ENCODE results near the gene HSPA4. TPM values are rescaled to one million over a fixed set of nuclear protein-coding genes. Genes with fewer than 3 reads are reported as not detected.
"Not testable (repeated sequence)": the region's sequence is repeated elsewhere in the genome, so short reads cannot be mapped to it uniquely, and the experiment has no call there.

Gene HSPA4
- total RNA-seq, 1 donor from 2014 or later = 66.0 TPM

DNA sequence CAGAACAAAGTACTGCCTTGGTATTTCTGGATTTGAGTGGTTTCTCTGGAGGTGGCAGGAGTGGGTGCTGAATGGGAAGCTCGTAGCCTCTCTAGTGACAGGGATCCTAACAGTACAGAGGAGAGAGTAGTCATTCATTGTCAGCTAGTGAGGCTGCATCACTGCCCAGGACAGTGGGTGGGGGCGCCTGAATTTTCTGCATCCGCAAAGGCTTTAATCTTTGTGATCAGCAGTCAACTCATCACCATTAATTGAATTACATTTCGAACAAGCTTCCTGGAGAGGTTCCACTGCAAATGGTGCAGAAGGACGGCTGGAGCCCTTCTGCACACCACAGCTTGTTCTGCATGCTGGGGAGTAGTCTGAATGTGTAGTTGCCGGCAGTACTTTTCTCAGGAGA is 77.5 kb downstream of the HSPA4 start:
- no peaks in the 10 kb centered on the region for H3K9me3 ChIP-seq
- ATAC-seq (no peak), DNase-seq (no peak)
- no peaks in the 10 kb centered on the region for H3K36me3 ChIP-seq
- no peak overlapping the region for H3K4me3 ChIP-seq
- H3K4me1 ChIP-seq = no peaks in the 10 kb centered on the region
- TF ChIP-seq, protein P1, sequence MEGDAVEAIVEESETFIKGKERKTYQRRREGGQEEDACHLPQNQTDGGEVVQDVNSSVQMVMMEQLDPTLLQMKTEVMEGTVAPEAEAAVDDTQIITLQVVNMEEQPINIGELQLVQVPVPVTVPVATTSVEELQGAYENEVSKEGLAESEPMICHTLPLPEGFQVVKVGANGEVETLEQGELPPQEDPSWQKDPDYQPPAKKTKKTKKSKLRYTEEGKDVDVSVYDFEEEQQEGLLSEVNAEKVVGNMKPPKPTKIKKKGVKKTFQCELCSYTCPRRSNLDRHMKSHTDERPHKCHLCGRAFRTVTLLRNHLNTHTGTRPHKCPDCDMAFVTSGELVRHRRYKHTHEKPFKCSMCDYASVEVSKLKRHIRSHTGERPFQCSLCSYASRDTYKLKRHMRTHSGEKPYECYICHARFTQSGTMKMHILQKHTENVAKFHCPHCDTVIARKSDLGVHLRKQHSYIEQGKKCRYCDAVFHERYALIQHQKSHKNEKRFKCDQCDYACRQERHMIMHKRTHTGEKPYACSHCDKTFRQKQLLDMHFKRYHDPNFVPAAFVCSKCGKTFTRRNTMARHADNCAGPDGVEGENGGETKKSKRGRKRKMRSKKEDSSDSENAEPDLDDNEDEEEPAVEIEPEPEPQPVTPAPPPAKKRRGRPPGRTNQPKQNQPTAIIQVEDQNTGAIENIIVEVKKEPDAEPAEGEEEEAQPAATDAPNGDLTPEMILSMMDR (IDR thresholded peaks at IDR 0.05) = no peak
- H3K27ac ChIP-seq = no peak overlapping the region
- intact Hi-C loops (cut with DNase I) = no loop called here
- no peaks in the 10 kb centered on the region for H3K27me3 ChIP-seq (ENCODE audit: low read depth)

DNA sequence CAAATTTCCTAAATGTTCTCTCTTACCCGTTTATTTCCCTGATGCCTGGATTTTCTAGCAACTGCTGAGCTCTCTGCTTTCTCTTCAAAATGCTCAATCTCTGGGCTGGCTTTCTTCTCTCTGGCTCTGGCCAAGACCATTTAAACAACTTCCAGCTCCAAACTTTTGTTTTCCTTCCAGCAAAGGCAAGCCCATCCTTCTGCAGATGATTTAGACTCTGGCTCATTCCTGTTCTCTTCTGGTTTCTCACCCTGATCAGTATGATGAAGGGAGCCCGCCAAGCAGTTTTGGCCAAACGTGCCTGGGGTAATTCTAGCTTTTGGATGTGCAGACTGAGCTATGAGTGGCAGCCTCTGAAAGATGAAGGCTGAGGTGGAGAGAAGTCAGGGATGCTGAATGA is 78.1 kb downstream of the HSPA4 start:
- Histone ChIP-seq H3K4me1 (no peaks in the 10 kb centered on the region), H3K27me3 (ENCODE audit: low read depth) (no peaks in the 10 kb centered on the region), H3K27ac (no peak overlapping the region), H3K4me3 (no peak overlapping the region), H3K9me3 (no peaks in the 10 kb centered on the region), H3K36me3 (no peaks in the 10 kb centered on the region)
- ATAC-seq (no peak), DNase-seq (no peak)
- TF ChIP-seq, protein P1 (IDR thresholded peaks at IDR 0.05) = no peak
- intact Hi-C loops (cut with DNase I) = no loop called here

DNA sequence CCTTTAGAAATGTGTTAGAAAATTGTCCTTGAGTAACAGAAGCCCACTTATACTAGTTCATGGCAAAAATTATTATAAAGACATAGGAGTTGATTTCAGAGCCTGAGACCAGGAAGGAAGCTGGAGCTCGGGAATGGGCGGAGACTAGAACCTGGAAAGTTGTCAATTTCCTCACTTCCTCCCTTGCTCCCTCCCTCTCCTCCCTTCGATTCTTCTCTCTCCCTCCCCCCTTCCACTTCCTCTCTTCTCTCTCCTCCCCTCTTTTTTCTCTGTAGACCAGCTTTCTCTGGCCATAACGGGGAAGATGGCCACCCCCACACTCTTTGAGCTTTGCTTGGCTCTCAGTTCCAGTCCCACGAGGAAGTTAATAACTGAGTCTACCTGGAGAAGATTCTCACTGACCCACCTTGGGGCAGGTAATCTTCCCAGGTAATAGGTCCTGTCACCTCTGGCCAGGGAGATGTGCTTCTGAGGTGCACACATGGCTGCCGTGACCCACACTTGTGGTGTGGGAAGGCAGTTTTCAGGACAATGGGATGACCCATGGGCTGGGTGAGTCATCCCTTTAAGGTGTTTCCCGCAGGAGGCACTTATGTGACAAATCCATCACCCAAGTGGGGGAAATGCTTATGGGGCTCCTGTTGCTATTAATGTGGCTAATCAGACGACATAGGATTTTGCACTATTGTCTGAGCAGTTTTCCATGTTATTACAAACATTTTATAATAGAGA is 78.7 kb downstream of the HSPA4 start:
- Histone ChIP-seq H3K27me3 (ENCODE audit: low read depth) (no peaks in the 10 kb centered on the region), H3K9me3 (no peaks in the 10 kb centered on the region), H3K36me3 (no peaks in the 10 kb centered on the region), H3K27ac (no peak overlapping the region), H3K4me1 (no peaks in the 10 kb centered on the region), H3K4me3 (no peak overlapping the region)
- DNase-seq = no peak
- intact Hi-C loops (cut with DNase I) = no loop called here
- TF ChIP-seq, protein P1 (IDR thresholded peaks at IDR 0.05) = no peak
- ATAC-seq = no peak

DNA sequence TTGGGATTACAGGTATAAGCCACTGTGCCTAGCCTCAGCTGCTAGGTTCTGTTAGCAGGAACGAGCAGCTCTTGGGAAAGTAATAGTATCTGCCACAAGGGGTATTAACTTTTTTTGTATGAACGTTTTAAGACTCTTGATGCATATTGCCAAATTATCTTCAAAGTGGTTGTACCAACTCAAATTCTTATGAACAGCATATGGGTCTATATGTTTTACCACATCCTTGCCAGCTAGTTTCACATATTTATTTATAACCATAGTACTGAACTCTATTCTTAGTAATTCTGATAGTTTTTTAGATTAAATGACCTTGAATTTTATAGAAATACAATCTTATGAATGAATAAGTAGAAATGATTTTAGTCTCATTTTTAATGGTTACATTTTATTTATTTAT is 80.9 kb downstream of the HSPA4 start:
- H3K27me3 ChIP-seq (ENCODE audit: low read depth) = no peaks in the 10 kb centered on the region
- TF ChIP-seq, protein P1 (IDR thresholded peaks at IDR 0.05) = no peak
- no peaks in the 10 kb centered on the region for H3K4me1 ChIP-seq
- ATAC-seq = no peak
- H3K4me3 ChIP-seq = no peak overlapping the region
- no peak overlapping the region for H3K27ac ChIP-seq
- H3K36me3 ChIP-seq = no peaks in the 10 kb centered on the region
- intact Hi-C loops (cut with DNase I) = no loop called here
- no peaks in the 10 kb centered on the region for H3K9me3 ChIP-seq
- no peak for DNase-seq

DNA sequence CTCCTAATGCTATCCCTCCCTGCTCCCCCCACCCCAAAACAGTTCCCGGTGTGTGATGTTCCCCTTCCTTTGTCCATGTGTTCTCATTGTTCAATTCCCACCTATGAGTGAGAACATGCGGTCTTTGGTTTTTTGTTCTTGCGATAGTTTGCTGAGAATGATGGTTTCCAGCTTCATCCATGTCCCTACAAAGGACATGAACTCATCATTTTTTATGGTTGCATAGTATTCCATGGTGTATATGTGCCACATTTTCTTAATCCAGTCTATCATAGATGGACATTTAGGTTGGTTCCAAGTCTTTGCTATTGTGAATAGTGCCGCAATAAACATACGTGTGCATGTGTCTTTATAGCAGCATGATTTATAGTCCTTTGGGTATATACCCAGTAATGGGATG is 81.4 kb downstream of the HSPA4 start:
- not testable (repeated sequence) for DNase-seq

DNA sequence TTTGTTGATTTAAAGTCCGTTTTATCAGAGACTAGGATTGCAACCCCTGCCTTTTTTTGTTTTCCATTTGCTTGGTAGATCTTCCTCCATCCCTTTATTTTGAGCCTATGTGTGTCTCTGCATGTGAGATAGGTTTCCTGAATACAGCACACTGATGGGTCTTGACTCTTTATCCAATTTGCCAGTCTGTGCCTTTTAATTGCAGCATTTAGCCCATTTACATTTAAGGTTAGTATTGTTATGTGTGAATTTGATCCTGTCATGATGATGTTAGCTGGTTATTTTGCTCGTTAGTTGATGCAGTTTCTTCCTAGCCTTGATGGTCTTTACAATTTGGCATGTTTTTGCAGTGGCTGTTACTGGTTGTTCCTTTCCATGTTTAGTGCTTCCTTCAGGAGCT is 85.1 kb downstream of the HSPA4 start:
- H3K27ac ChIP-seq; intact Hi-C loops (cut with DNase I); H3K9me3 ChIP-seq; H3K4me1 ChIP-seq; H3K4me3 ChIP-seq; DNase-seq; H3K36me3 ChIP-seq; ATAC-seq; H3K27me3 ChIP-seq (ENCODE audit: low read depth): not testable (repeated sequence)

More for the DNA sequence above, 81.4 kb downstream of the HSPA4 start:
- H3K9me3 ChIP-seq; H3K4me3 ChIP-seq; H3K36me3 ChIP-seq; H3K27me3 ChIP-seq (ENCODE audit: low read depth); intact Hi-C loops (cut with DNase I); H3K27ac ChIP-seq; H3K4me1 ChIP-seq; ATAC-seq: not testable (repeated sequence)
